ENCODE results near the gene CCHCR1. TPM values are rescaled to one million over a fixed set of nuclear protein-coding genes. Genes with fewer than 3 reads are reported as not detected.
A peak's percentile ranks its signal among the peaks of the same experiment; 100 is the strongest.
"Not testable (repeated sequence)": the region's sequence is repeated elsewhere in the genome, so short reads cannot be mapped to it uniquely, and the experiment has no call there.

The CCHCR1 gene
- total and polyA plus RNA-seq, 2 of the 13 experiments (the other 11 are each of a cell fraction or from before 2014, with no cell fraction given) = 14.6 to 28.2 TPM

GRCh38 chr6:31190488-31190887 lies 32.9 kb upstream of the CCHCR1 start:
- DNase-seq (ENCODE audit: low spot score) (no peak), FAIRE-seq (no peak), ATAC-seq (no peak)
- in situ Hi-C loops (cut with HindIII; ENCODE audit: extremely low pct_ligation_motif_present, low pct_unique_long_range_greater_than_20kb) (loop anchor here (5.0 kb wide), 2 partner anchors 53 to 177 kb away; partner anchors contain the start of gene PSORS1C2), intact Hi-C loops (cut with micrococcal nuclease; ENCODE audit: unreplicated experiment) (no loop called here)
- H3K4me3 ChIP-seq (replicated peaks in 1 of 3; ENCODE audit: insufficient read depth in 1 of 3, low read depth in 2 of 3, low read length in 3 of 3) = no peak overlapping the region
- H3K36me3 ChIP-seq (replicated peaks in 1 of 2; ENCODE audit: control insufficient read depth in 1 of 2, insufficient read depth in 2 of 2, low read length in 2 of 2) = no peaks in the 10 kb centered on the region
- ChIA-PET POLR2A (no interaction called here), CTCF (ENCODE audit: low intra/inter-chr PET ratio, low total read pairs) (interaction anchor here (1.5 kb wide), 1 partner anchor 53 kb away, joined by 6 read pairs; no protein-coding TSS in a partner anchor)
- peaks cover 4% of the 10 kb centered on the region for H3K79me2 ChIP-seq (ENCODE audit: insufficient read depth, low read length)
- H3K9me3 ChIP-seq (ENCODE audit: low read length) = no peaks in the 10 kb centered on the region
- no peaks in the 10 kb centered on the region for H4K20me1 ChIP-seq (ENCODE audit: insufficient read depth, low read length)
- H3K4me2 ChIP-seq (ENCODE audit: low read depth, low read length) = no peak overlapping the region
- H3K4me1 ChIP-seq (ENCODE audit: insufficient read depth, low read length) = peaks cover 29% of the 10 kb centered on the region
- H3K27me3 ChIP-seq (ENCODE audit: control insufficient read depth in 1 of 2, insufficient read depth in 2 of 2, low read length in 2 of 2) = no peaks in the 10 kb centered on the region
- no peak overlapping the region for H3K9ac ChIP-seq (ENCODE audit: insufficient read depth, low read depth, low read length)
- no peak overlapping the region for H2AFZ ChIP-seq (ENCODE audit: low read length)
- WGBS (ENCODE audit: low lambda C conversion rate) = 65% methylated on average over 4 of the region's 4 CpGs
- H3K27ac ChIP-seq (ENCODE audit: extremely low read length, insufficient read depth, low read length) = no peak overlapping the region
- TF ChIP-seq ZNF296 (CRISPR knock-in tag; conservative IDR thresholded peaks at IDR 0.05) (no peak), MAFK (conservative IDR thresholded peaks at IDR 0.05 in 1 of 2, IDR thresholded peaks at IDR 0.05 in 1 of 2; ENCODE audit: low read length in 2 of 2) (0 out of 4 replicates have a peak, but pooled peaks of 1 of the 2 experiments have one; percentile 15)
- BruUV-seq (replicated peaks) = no TSS peak

- H3K9me3 ChIP-seq (ENCODE audit: low read length); DNase-seq (ENCODE audit: low spot score); H3K4me3 ChIP-seq (replicated peaks in 1 of 3; ENCODE audit: insufficient read depth in 1 of 3, low read depth in 2 of 3, low read length in 3 of 3); intact Hi-C loops (cut with micrococcal nuclease; ENCODE audit: unreplicated experiment); H4K20me1 ChIP-seq (ENCODE audit: insufficient read depth, low read length); H3K27me3 ChIP-seq (ENCODE audit: control insufficient read depth in 1 of 2, insufficient read depth in 2 of 2, low read length in 2 of 2); H3K27ac ChIP-seq (ENCODE audit: extremely low read length, insufficient read depth, low read length); in situ Hi-C loops (cut with HindIII; ENCODE audit: extremely low pct_ligation_motif_present, low pct_unique_long_range_greater_than_20kb); H3K36me3 ChIP-seq (replicated peaks in 1 of 2; ENCODE audit: control insufficient read depth in 1 of 2, insufficient read depth in 2 of 2, low read length in 2 of 2); BruUV-seq (replicated peaks); FAIRE-seq; ATAC-seq; H3K9ac ChIP-seq (ENCODE audit: insufficient read depth, low read depth, low read length); H2AFZ ChIP-seq (ENCODE audit: low read length); H3K4me2 ChIP-seq (ENCODE audit: low read depth, low read length); POLR2A ChIA-PET: not testable (repeated sequence)
- 0 out of 2 replicates have a peak, but pooled peaks have one; percentile 8 for TF ChIP-seq CTCF (CRISPR knock-in tag; IDR thresholded peaks at IDR 0.05)
- peaks cover 23% of the 10 kb centered on the region for H3K4me1 ChIP-seq (ENCODE audit: insufficient read depth, low read length)
- H3K79me2 ChIP-seq (ENCODE audit: insufficient read depth, low read length) = peaks cover 15% of the 10 kb centered on the region
- WGBS (ENCODE audit: low lambda C conversion rate) = 62% methylated on average over 3 of the region's 3 CpGs
- CTCF ChIA-PET (ENCODE audit: low intra/inter-chr PET ratio, low total read pairs) = interaction anchor here (1.3 kb wide), 1 partner anchor 52 kb away, joined by 4 read pairs; no protein-coding TSS in a partner anchor
Measured at GRCh38 chr6:31189223-31189622, 31.6 kb upstream of the CCHCR1 start.

All from HepG2 (cell line).